Measurements from ENCODE around the gene IFITM5. TPM values are rescaled to one million over a fixed set of nuclear protein-coding genes. Genes with fewer than 3 reads are reported as not detected.
"Not testable (repeated sequence)": the region's sequence is repeated elsewhere in the genome, so short reads cannot be mapped to it uniquely, and the experiment has no call there.

IFITM5 gene
- not detected in 2 replicates for total RNA-seq (2014; rRNA removed; shearing (Covaris generic))

DNA sequence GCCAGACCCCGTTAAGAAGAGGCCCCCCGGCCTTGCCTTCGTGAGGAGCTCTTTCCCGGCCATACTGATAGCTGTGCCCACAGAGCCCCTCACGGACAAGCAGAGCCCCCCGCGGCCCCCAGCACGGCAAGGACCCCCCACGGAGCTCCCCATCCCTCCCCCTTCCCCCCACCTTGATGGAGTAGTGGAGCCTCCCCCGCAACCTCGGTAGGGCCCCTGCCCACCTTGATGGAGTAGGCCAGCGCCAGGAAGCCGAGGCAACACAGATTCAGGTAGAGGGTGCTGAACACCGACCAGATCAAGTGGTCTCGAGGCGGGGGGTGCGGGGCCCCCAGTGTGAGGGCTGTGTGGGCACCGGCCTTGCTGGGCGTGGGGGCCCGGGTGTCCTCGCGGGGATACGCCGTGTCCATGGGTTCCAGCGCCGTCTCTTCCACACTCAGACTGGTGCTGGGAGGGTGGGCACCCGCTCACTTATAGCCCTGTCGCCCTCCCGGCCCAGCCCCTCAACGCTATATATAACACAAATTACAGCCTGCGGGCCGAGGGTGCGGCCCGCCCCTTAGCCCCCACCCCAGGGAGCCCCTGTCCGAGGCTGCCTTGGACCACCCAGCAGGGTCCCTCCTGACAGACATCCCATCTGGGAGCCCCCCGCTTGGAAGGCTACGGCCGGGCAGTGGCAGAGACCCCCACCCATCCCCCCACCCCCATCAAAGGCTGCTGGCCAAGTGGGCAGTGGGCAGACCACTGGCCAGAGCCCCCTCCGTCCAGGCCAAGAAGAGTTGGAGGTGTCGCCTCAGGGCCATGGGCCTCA lies at the start of gene IFITM5:
Gene IFITM5, minus strand, starts transcription at position 446 of the 811 bp plus-strand sequence. Its CDS starts 36 bp downstream, at position 410.
- DNase-seq (ENCODE audit: low spot score) = no peak

DNA sequence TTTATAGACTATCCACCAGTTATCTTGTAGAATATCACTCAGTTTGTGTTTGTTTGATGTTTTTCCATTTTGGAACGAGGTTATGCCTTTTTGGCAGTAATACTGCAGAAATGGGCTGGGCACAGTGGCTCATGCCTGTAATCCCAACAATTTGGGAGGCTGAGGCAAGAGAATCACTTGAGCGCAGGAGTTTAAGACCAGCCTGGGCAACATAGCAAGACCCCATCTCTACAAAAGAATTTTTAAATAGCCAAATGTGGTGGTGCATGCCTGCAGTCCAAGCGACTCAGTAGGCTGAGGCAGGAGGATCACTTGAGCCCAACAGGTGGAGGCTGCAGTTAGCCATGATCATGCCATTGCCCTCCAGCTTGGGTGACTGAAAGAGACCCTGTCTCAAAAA lies 47.2 kb upstream of the IFITM5 start:
- DNase-seq (ENCODE audit: low spot score) = no peak

DNA sequence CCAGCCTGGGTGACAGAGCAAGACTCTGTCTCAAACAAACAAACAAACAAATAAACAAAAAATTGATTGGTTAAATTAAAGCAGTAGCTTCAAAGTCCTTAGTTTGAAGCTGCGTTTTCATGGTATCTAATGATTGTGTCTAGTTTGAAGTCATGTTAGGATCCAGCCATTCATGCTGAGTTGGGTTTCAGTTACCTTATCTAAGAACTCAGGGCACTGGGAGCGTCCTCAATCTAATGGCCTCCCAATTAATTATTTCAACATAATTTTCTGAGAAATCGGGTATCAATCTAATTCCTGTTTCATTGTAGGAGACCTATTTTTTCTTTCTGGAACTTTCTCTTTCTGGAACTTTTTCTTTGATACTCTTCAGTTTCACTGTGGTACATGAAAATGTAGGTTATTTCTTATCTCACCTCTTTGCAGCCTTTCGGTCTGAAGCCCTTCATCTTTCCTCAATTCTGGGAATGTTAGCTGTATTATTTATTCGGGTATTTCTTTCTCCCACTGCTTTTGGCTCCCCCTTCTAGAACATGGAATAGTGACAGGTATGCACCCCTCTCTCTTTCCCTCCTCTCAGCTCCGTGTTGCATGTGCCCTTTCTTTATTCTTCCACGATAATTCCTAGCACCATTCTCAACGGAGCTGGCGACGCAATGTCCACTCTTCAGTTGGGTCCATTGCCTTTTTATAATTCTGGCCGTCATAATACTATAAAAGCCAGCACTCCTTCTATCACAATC lies 45.7 kb upstream of the IFITM5 start:
- no peak for DNase-seq (ENCODE audit: low spot score)

GRCh38 chr11:342328-342727 lies 43.0 kb upstream of the IFITM5 start:
- DNase-seq (ENCODE audit: low spot score) = no peak

DNA sequence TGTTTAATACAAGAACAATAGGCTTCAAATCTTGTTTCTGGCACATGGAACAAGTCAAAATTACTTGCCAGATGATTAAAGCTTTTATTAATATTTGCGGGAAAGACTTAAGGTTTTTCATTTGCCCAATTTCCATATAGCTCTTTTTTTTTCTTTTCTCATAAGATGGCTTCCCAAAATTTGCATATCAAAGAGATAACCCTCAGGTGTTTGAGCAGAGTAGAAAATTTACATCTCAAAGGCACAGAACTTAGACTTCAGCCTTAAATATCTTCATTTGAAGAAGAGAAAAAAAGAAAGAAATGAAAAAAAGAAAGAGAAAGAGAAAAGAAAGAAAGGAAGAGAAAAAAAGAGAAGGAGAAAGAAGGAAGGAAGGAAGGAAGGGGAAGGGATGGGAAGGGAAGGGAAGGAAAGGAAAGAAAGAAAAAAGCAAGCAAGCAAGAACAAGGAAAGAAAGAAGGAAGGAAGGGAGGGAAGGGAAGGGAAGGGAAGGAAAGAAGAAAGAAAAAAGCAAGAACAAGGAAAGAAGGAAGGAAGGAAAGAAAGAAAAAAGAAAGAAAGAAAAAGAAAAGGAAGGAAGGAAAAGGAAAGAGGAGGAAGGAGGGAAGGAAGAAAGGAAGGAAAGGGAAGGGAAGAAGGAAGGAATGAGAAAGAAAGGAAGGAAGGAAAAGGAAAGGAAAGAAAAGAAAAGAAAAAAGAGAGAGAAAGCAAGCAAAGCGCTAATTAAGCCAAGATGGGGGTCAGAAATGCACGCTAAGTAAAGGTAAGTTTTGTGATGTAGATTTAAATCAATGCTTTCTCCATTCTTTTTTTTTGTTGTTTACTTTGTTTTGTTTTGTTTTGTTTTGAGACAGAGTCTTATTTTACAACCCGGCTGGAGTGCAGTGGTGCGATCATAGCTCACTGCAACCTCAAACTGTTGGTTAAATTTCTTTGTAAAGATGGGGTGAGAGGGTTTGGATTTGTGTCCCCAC lies 41.5 kb upstream of the IFITM5 start:
- DNase-seq (ENCODE audit: low spot score) = no peak

DNA sequence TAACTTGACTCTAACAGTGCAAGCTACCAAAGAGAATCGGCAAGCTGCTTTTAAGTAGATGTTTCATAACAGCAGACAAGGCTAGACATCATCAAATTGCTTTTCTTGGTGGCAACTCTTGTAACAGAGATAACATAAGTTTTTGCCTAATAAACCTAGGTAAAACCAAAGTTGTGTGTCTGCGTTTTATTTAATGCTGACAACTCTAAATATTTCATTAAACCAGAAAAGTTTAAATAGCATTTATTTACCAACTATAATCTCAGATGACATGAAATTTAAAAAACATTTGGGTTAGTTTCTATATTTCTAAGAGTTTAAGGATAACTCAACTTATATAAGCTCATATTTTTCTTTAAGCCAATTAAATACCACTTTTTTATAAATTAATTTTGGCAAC lies 40.6 kb upstream of the IFITM5 start:
- no peak for DNase-seq (ENCODE audit: low spot score)

DNA sequence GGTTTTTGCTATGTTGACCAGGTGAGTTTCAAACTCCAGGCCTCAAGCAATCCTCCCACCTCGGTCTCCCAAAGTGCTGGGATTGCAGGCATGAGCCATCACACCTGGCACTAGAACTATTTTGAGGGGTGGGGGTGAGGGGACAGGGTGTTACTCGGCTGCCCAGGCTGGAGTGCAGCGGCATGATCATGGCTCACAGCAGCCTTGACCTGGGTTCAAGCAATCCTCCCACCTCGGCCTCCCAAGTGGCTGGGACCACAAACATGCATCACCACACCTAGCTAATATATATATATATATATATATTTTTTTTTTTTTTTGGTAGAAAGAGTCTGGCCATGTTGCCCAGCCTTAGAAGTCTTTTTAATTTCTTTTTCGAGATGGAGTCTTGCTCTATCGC lies 38.4 kb upstream of the IFITM5 start:
- no peak for DNase-seq (ENCODE audit: low spot score)

- DNase-seq (ENCODE audit: low spot score) = no peak
Observed at GRCh38 chr11:336659-337198, 37.4 kb upstream of the IFITM5 start.

GRCh38 chr11:335779-336658 lies 36.7 kb upstream of the IFITM5 start:
- DNase-seq (ENCODE audit: low spot score) = no peak

GRCh38 chr11:334264-334994 lies 35.1 kb upstream of the IFITM5 start:
- no peak for DNase-seq (ENCODE audit: low spot score)

GRCh38 chr11:333616-334263 lies 34.4 kb upstream of the IFITM5 start:
- not testable (repeated sequence) for DNase-seq (ENCODE audit: low spot score)

DNA sequence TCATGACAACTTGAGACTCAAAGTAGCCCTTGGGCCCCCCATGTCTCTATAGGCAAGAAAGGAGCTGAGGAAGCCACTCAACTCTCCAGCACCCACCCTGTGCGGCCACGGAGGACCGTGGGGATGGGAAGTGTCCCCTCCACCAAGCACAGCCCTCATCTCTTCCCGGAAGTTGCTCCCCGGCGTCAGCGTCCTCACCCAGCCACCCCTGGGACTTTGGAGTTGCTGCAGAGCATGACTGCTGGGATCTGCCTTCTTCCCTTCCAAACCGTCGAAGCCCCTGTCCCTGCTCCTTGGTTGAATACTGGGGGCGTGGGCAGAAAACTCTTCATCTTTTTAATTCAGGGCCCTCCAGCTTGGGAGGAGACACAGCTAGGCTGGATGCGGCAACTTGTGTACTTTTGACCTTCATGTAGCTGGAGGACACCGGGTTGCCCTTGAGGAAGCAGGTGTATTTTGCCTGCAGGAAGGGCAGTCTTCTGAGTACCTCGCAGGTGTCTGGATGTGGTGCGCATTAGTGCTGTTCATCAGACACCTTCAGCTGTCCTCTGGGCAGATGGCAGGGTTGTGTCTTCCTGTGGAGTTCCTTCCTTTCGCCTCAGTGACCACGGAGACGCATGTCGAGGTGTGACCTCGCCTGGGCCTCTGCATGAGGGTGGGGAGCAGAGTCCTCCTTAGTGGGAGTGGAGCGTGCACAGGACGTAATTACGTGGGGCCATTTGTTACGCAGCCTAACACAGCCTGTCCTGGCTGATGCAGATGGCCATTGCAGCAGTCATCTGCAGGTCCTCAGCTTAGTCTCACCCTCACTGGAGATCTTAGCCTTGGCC lies 33.5 kb upstream of the IFITM5 start:
- DNase-seq (ENCODE audit: low spot score) = no peak

GRCh38 chr11:331358-332060 lies 32.2 kb upstream of the IFITM5 start:
- no peak for DNase-seq (ENCODE audit: low spot score)

GRCh38 chr11:330694-331357 lies 31.5 kb upstream of the IFITM5 start:
- DNase-seq (ENCODE audit: low spot score) = no peak

- DNase-seq (ENCODE audit: low spot score) = no peak
Observed at GRCh38 chr11:330307-330693, 31.0 kb upstream of the IFITM5 start.

GRCh38 chr11:329886-330253 lies 30.5 kb upstream of the IFITM5 start:
- DNase-seq (ENCODE audit: low spot score) = no peak

DNA sequence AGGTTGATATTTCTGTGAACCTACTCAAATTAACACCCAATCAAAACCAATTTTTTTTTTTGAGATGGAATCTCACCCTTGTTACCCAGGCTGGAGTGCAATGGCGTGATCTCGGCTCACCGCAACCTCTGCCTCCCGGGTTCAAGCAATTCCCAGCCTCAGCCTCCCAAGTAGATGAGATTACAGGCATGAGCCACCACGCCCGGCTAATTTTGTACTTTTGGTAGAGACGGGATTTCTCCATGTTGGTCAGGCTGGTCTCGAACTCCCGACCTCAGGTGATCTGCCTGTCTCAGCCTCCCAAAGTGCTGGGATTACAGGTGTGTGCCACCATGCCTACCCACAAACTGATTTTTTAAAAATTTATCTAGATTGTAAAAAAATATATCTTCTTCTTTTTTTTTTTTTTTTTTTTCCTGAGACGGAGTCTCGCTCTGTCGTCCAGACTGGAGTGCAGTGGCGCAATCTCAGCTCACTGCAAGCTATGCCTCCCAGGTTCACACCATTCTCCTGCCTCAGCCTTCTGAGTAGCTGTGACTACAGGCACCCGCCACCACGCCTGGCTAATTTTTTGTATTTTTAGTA lies 29.3 kb upstream of the IFITM5 start:
- not testable (repeated sequence) for DNase-seq (ENCODE audit: low spot score)
